Smooth muscle cell (in vitro differentiated cells): ENCODE measurements around the gene VAV3. TPM values are rescaled to one million over a fixed set of nuclear protein-coding genes. Genes with fewer than 3 reads are reported as not detected.

Experiments
- DNase-seq: peaks from one replicate; lab custom pipeline; 2025; ENCODE audit not compliant: unreplicated experiment; lab: John Stamatoyannopoulos, UW
- H2AFZ ChIP-seq: fragments of 200-600 bp; sonication (generic); 2 replicates; pipeline ENCODE4 v1.6.0; 2016; ENCODE audit warnings: antibody characterized with exemption, low read depth, mild to moderate bottlenecking
- H3F3A ChIP-seq: fragments of 200-600 bp; sonication (generic); 2 replicates; pipeline ENCODE4 v1.6.0; 2017; ENCODE audit warnings: antibody characterized with exemption, low read depth
- H3K27ac ChIP-seq: fragments of 200-600 bp; sonication (generic); 2 replicates; pipeline ENCODE4 v1.5.1; 2016; ENCODE audit warnings: low read depth, mild to moderate bottlenecking
- H3K27me3 ChIP-seq: fragments of 200-600 bp; sonication (generic); 2 replicates; pipeline ENCODE4 v1.6.1; 2016; ENCODE audit warnings: low read depth, mild to moderate bottlenecking
- H3K36me3 ChIP-seq: fragments of 200-600 bp; sonication (generic); 2 replicates; pipeline ENCODE4 v1.5.1; 2016; ENCODE audit warnings: low read depth
- H3K4me1 ChIP-seq: fragments of 200-600 bp; sonication (generic); 2 replicates; pipeline ENCODE4 v1.5.1; 2016; ENCODE audit warnings: low read depth
- H3K4me2 ChIP-seq: fragments of 200-600 bp; sonication (generic); 2 replicates; pipeline ENCODE4 v1.6.0; 2016; ENCODE audit warnings: mild to moderate bottlenecking
- H3K4me3 ChIP-seq: fragments of 200-600 bp; sonication (generic); 2 replicates; pipeline ENCODE4 v1.5.1; 2016; ENCODE audit warnings: mild to moderate bottlenecking
- H3K79me2 ChIP-seq: fragments of 200-600 bp; sonication (generic); 2 replicates; pipeline ENCODE4 v1.6.0; 2016; ENCODE audit warnings: low read depth, mild to moderate bottlenecking
- H3K9ac ChIP-seq: fragments of 200-600 bp; sonication (generic); 2 replicates; pipeline ENCODE4 v1.6.0; 2016; ENCODE audit warnings: low read depth
- H3K9me3 ChIP-seq: fragments of 200-600 bp; sonication (generic); replicated peaks from 2 replicates; pipeline ENCODE4 v1.5.1; 2016; ENCODE audit warnings: low read depth
- H4K20me1 ChIP-seq: fragments of 200-600 bp; sonication (generic); 2 replicates; pipeline ENCODE4 v1.6.0; 2016; ENCODE audit warnings: low read depth
- WGBS: methylation state at CpG from one replicate; pipeline ENCODE4 v1.1.7; 2016; ENCODE audit warnings: low lambda C conversion rate; 5-methylcytosine and 5-hydroxymethylcytosine counted together
- polyA plus RNA-seq: library from polyadenylated mRNA; unstranded; fragments of >200 nt; fragmentation: Nextera tagmentation; extraction: Ambion mirVana; gene quantifications from 2 replicates; pipeline ENCODE4 v1.2.1, GENCODE V29; 2016
- total RNA-seq: library from RNA; depleted of rRNA; stranded (reverse); fragments of >200 nt; gene quantifications from 2 replicates; pipeline ENCODE4 v1.2.3, GENCODE V29; 2014
- TF ChIP-seq, protein P1 (sequence below): fragments of 200-600 bp; sonication (generic); IDR thresholded peaks from 2 replicates; pipeline ENCODE4 v1.5.1; 2017; ENCODE audit warnings: borderline replicate concordance, mild to moderate bottlenecking, antibody characterized with exemption; ENCODE audit not compliant: insufficient read depth, poor library complexity, severe bottlenecking

The VAV3 gene
- total and polyA plus RNA-seq, 2 experiments from 2014 or later, result 0.62 to 10.1 TPM

DNA sequence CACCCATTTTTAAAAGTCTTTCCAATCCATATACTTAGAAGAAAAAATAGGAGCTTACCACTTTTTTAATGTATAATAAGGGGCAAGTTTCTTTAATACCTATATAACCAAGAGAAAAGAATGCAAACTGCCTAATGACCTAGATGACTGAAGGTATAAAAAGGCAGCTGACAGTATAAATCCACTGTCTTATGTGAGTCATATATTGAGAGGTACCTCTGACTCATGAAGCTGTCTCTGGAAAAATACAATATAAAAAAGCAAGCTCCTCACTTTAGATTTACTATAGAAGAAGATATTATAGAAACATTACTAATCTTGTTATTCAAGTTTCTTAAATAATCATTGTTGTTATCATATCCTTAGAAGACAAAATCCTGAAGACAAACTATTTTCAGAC is 144.2 kb downstream of the VAV3 start:
- Histone ChIP-seq H3K36me3 (no peaks in the 10 kb centered on the region), H3K4me1 (no peaks in the 10 kb centered on the region), H3K4me3 (no peak overlapping the region), H3K27ac (no peak overlapping the region), H2AFZ (no peak overlapping the region), H3K4me2 (no peak overlapping the region), H3K9ac (no peak overlapping the region), H4K20me1 (no peaks in the 10 kb centered on the region), H3K9me3 (no peaks in the 10 kb centered on the region), H3K79me2 (no peaks in the 10 kb centered on the region), H3F3A (no peaks in the 10 kb centered on the region), H3K27me3 (no peaks in the 10 kb centered on the region)
- TF ChIP-seq, protein P1, sequence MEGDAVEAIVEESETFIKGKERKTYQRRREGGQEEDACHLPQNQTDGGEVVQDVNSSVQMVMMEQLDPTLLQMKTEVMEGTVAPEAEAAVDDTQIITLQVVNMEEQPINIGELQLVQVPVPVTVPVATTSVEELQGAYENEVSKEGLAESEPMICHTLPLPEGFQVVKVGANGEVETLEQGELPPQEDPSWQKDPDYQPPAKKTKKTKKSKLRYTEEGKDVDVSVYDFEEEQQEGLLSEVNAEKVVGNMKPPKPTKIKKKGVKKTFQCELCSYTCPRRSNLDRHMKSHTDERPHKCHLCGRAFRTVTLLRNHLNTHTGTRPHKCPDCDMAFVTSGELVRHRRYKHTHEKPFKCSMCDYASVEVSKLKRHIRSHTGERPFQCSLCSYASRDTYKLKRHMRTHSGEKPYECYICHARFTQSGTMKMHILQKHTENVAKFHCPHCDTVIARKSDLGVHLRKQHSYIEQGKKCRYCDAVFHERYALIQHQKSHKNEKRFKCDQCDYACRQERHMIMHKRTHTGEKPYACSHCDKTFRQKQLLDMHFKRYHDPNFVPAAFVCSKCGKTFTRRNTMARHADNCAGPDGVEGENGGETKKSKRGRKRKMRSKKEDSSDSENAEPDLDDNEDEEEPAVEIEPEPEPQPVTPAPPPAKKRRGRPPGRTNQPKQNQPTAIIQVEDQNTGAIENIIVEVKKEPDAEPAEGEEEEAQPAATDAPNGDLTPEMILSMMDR, result no peak
- no peak for DNase-seq

DNA sequence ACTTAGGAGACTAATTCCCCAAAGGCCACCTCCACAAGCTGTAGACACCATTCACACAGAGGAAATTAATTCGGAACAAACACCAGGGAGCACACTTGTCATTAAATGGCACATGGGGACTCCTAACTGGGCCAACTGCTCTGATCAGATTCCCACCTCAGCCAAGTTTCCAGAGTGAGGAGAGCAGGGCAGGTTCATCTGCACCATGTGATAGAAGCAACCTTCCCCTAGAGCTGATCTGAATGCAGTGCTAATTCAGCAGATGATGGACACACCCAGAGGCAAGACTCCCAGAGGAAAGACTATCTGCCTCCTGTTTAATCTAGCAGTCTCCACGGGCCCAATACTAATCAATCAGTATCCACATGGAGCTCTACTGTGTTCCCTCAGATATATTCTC is 147.0 kb downstream of the VAV3 start:
- Histone ChIP-seq H3F3A (no peaks in the 10 kb centered on the region), H3K9ac (no peak overlapping the region), H3K27me3 (no peaks in the 10 kb centered on the region), H3K4me1 (no peaks in the 10 kb centered on the region), H4K20me1 (no peaks in the 10 kb centered on the region), H3K36me3 (no peaks in the 10 kb centered on the region), H3K27ac (no peak overlapping the region), H3K9me3 (no peaks in the 10 kb centered on the region), H3K4me2 (no peak overlapping the region), H3K4me3 (no peak overlapping the region), H3K79me2 (no peaks in the 10 kb centered on the region), H2AFZ (no peak overlapping the region)
- no peak for DNase-seq
- WGBS, result 78% methylated on average over 2 of the region's 2 CpGs
- TF ChIP-seq, protein P1, result no peak

DNA sequence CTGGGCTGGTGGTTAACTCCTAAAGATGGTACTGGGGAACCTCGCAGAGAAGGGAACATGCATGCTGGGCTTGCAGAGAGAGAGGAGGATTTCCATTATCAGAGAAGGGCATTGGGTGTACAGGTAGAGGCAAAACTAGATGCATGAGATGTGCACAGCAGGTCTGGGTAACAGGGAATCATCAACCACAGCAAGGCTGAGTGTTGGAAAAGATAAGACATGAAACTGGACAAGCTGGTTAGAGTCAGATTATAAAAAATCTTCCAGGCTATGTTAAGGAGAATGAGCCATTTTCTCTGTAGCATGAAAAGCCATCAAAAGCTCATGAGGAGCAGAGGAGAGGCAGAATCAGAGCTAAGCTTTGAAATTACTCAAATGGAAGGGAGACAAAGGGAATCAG is 147.8 kb downstream of the VAV3 start:
- Histone ChIP-seq H3K4me2 (no peak overlapping the region), H3K36me3 (no peaks in the 10 kb centered on the region), H3K9ac (no peak overlapping the region), H4K20me1 (no peaks in the 10 kb centered on the region), H3K27ac (no peak overlapping the region), H3K9me3 (no peaks in the 10 kb centered on the region), H3F3A (no peaks in the 10 kb centered on the region), H3K27me3 (no peaks in the 10 kb centered on the region), H3K79me2 (no peaks in the 10 kb centered on the region), H3K4me1 (no peaks in the 10 kb centered on the region), H3K4me3 (no peak overlapping the region), H2AFZ (no peak overlapping the region)
- DNase-seq, result no peak
- TF ChIP-seq, protein P1, result no peak
- 100% methylated on average over 1 of the region's 1 CpG for whole genome bisulfite sequencing

DNA sequence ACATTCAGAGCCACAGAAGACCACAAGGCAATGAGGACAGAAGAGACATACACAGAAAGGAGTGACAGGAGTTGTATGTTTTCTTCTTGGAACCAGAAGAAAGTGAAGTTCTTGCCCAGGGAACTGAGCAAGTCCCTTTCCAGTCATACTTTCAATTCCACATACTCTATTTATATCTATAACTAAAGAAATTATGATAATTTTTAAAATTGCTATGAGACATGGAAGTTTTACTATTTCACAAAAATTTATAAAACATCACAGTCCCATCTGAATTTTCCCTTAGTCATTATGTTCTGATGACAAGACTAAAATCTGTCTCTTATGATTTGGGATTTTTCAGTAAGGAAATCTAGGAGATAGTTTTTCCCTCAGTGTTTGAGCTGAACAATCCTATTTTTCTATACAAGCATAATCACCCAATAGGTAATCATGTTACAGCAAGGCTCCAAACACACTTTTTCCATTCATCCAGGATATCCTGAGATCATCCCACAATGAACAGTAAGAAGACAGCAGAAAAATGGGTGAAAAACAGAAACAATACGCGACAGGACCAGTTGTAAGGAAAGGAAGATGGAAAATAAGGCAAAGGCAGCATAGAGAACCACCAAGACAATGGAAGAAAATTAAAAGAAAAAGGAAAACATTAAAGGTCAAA is 154.6 kb downstream of the VAV3 start:
- WGBS, result 94% methylated on average over 2 of the region's 2 CpGs

More for the DNA sequence above, 154.6 kb downstream of the VAV3 start:
- H3K79me2 ChIP-seq, result no peaks in the 10 kb centered on the region
- no peaks in the 10 kb centered on the region for H3F3A ChIP-seq
- H4K20me1 ChIP-seq, result no peaks in the 10 kb centered on the region
- H3K9ac ChIP-seq, result no peak overlapping the region
- no peaks in the 10 kb centered on the region for H3K4me1 ChIP-seq
- H3K4me3 ChIP-seq, result no peak overlapping the region
- H3K27ac ChIP-seq, result no peak overlapping the region
- peaks cover 6% of the 10 kb centered on the region for H3K27me3 ChIP-seq
- H3K36me3 ChIP-seq, result no peaks in the 10 kb centered on the region
- H3K9me3 ChIP-seq, result no peaks in the 10 kb centered on the region
- H3K4me2 ChIP-seq, result no peak overlapping the region
- TF ChIP-seq, protein P1, result no peak
- no peak for DNase-seq
- no peak overlapping the region for H2AFZ ChIP-seq
